Neural progenitor cell (in vitro differentiated cells): ENCODE results near the gene IL21R. TPM values are rescaled to one million over a fixed set of nuclear protein-coding genes. Genes with fewer than 3 reads are reported as not detected.

Experiments
- DNase-seq: peaks from one replicate; pipeline ENCODE4 v3.0.0-alpha.2; 2016; ENCODE audit warnings: low spot score
- H2AFZ ChIP-seq: fragments of 200-600 bp; sonication (generic); replicated peaks from 2 replicates; pipeline ENCODE4 v1.6.1; 2016; ENCODE audit warnings: antibody characterized with exemption
- H3F3A ChIP-seq: fragments of 200-600 bp; sonication (generic); 2 replicates; pipeline ENCODE4 v1.6.1; 2016; ENCODE audit warnings: antibody characterized with exemption, low read depth
- H3K27ac ChIP-seq: fragments of 200-600 bp; sonication (generic); 2 replicates; pipeline ENCODE4 v1.5.1; 2016; ENCODE audit warnings: mild to moderate bottlenecking
- H3K27me3 ChIP-seq: fragments of 200-600 bp; sonication (generic); 2 replicates; pipeline ENCODE4 v1.6.1; 2016; ENCODE audit warnings: mild to moderate bottlenecking, moderate library complexity
- H3K36me3 ChIP-seq: fragments of 200-600 bp; sonication (generic); 2 replicates; pipeline ENCODE4 v1.5.1; 2016
- H3K4me1 ChIP-seq: fragments of 200-600 bp; sonication (generic); 2 replicates; pipeline ENCODE4 v1.6.1; 2016; ENCODE audit warnings: mixed run types
- H3K4me2 ChIP-seq: fragments of 200-600 bp; sonication (generic); 2 replicates; pipeline ENCODE4 v1.6.1; 2016
- H3K4me3 ChIP-seq: fragments of 200-600 bp; sonication (generic); 2 replicates; pipeline ENCODE4 v1.5.1; 2016
- H3K79me2 ChIP-seq: fragments of 200-600 bp; sonication (generic); 2 replicates; pipeline ENCODE4 v1.6.1; 2016; ENCODE audit warnings: low read depth
- H3K9ac ChIP-seq: fragments of 200-600 bp; sonication (generic); 2 replicates; pipeline ENCODE4 v1.6.1; 2016
- H3K9me3 ChIP-seq: fragments of 200-600 bp; sonication (generic); 2 replicates; pipeline ENCODE4 v1.5.1; 2016; ENCODE audit warnings: low read depth
- H4K20me1 ChIP-seq: fragments of 200-600 bp; sonication (generic); 2 replicates; pipeline ENCODE4 v1.6.1; 2016; ENCODE audit warnings: low read depth
- H3K27ac Mint-ChIP-seq: 3 replicates; pipeline ENCODE4 v1.8.0; 2021; ENCODE audit warnings: mixed read lengths
- H3K27me3 Mint-ChIP-seq: 2 replicates; pipeline ENCODE4 v1.8.0; 2022; ENCODE audit warnings: low read depth, mild to moderate bottlenecking, inconsistent platforms, moderate library complexity, mixed read lengths; ENCODE audit not compliant: insufficient read depth
- H3K36me3 Mint-ChIP-seq: 3 replicates; pipeline ENCODE4 v1.8.0; 2021; ENCODE audit warnings: mixed read lengths
- H3K4me1 Mint-ChIP-seq: 3 replicates; pipeline ENCODE4 v1.8.0; 2021; ENCODE audit warnings: mixed read lengths
- H3K4me3 Mint-ChIP-seq: 3 replicates; pipeline ENCODE4 v1.8.0; 2021; ENCODE audit warnings: mild to moderate bottlenecking, moderate library complexity, mixed read lengths
- H3K9me3 Mint-ChIP-seq: 3 replicates; pipeline ENCODE4 v1.8.0; 2020; ENCODE audit warnings: mixed read lengths
- EZH2 ChIP-seq: fragments of 200-600 bp; sonication (generic); IDR thresholded peaks from 2 replicates; pipeline ENCODE4 v1.6.1; 2017; ENCODE audit warnings: antibody characterized with exemption, mild to moderate bottlenecking, moderate library complexity
- EZH2phosphoT487 ChIP-seq: fragments of 200-600 bp; sonication (generic); IDR thresholded peaks from 2 replicates; pipeline ENCODE4 v1.6.1; 2017; ENCODE audit warnings: antibody characterized with exemption
- total RNA-seq: library from RNA; depleted of rRNA; stranded (reverse); fragments of >200 nt; gene quantifications from 2 replicates; pipeline ENCODE4 v1.2.3, GENCODE V29; 2015; ENCODE audit warnings: low replicate concordance
- TF ChIP-seq, protein P1 (sequence below): fragments of 200-600 bp; sonication (generic); IDR thresholded peaks from 2 replicates; pipeline ENCODE4 v1.5.1; 2017; ENCODE audit warnings: antibody characterized with exemption, mild to moderate bottlenecking

The IL21R gene
- total RNA-seq, 1 donor from 2014 or later, result not detected

GRCh38 chr16:27489906-27490305, 87.9 kb downstream of the IL21R start:
- Mint-ChIP-seq H3K27me3 (peaks cover 2% of the 10 kb centered on the region), H3K9me3 (no peaks in the 10 kb centered on the region), H3K4me3 (no peak overlapping the region), H3K27ac (no peak overlapping the region), H3K4me1 (no peaks in the 10 kb centered on the region), H3K36me3 (peaks cover 45% of the 10 kb centered on the region)
- TF ChIP-seq, protein P1, sequence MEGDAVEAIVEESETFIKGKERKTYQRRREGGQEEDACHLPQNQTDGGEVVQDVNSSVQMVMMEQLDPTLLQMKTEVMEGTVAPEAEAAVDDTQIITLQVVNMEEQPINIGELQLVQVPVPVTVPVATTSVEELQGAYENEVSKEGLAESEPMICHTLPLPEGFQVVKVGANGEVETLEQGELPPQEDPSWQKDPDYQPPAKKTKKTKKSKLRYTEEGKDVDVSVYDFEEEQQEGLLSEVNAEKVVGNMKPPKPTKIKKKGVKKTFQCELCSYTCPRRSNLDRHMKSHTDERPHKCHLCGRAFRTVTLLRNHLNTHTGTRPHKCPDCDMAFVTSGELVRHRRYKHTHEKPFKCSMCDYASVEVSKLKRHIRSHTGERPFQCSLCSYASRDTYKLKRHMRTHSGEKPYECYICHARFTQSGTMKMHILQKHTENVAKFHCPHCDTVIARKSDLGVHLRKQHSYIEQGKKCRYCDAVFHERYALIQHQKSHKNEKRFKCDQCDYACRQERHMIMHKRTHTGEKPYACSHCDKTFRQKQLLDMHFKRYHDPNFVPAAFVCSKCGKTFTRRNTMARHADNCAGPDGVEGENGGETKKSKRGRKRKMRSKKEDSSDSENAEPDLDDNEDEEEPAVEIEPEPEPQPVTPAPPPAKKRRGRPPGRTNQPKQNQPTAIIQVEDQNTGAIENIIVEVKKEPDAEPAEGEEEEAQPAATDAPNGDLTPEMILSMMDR, result no peak
- TF ChIP-seq EZH2phosphoT487 (no peak), EZH2 (no peak)
- no peak overlapping the region for H3K9ac ChIP-seq
- H3K4me3 ChIP-seq, result no peak overlapping the region
- H3K36me3 ChIP-seq, result no peaks in the 10 kb centered on the region
- no peaks in the 10 kb centered on the region for H3K9me3 ChIP-seq
- H3F3A ChIP-seq, result no peaks in the 10 kb centered on the region
- H3K79me2 ChIP-seq, result no peaks in the 10 kb centered on the region
- no peak overlapping the region for H3K27ac ChIP-seq
- no peaks in the 10 kb centered on the region for H3K4me1 ChIP-seq
- H4K20me1 ChIP-seq, result no peaks in the 10 kb centered on the region
- no peaks in the 10 kb centered on the region for H3K27me3 ChIP-seq
- no peak overlapping the region for H2AFZ ChIP-seq
- no peak for DNase-seq
- H3K4me2 ChIP-seq, result no peak overlapping the region

- H3K4me1 ChIP-seq, result no peaks in the 10 kb centered on the region
- no peak overlapping the region for H3K27ac Mint-ChIP-seq
- H3K9ac ChIP-seq, result no peak overlapping the region
- H3K4me3 Mint-ChIP-seq, result no peak overlapping the region
- H3K36me3 Mint-ChIP-seq, result peaks cover 30% of the 10 kb centered on the region
- TF ChIP-seq EZH2, result no peak
- TF ChIP-seq EZH2phosphoT487, result no peak
- TF ChIP-seq, protein P1, result no peak
- H3K4me1 Mint-ChIP-seq, result no peaks in the 10 kb centered on the region
- no peaks in the 10 kb centered on the region for H3K9me3 ChIP-seq
- peaks cover 2% of the 10 kb centered on the region for H3K27me3 Mint-ChIP-seq
- H3K27me3 ChIP-seq, result no peaks in the 10 kb centered on the region
- H3K4me2 ChIP-seq, result no peak overlapping the region
- H3K36me3 ChIP-seq, result no peaks in the 10 kb centered on the region
- no peak overlapping the region for H3K4me3 ChIP-seq
- H3K27ac ChIP-seq, result no peak overlapping the region
- H3K9me3 Mint-ChIP-seq, result no peaks in the 10 kb centered on the region
- H2AFZ ChIP-seq, result no peak overlapping the region
- no peak for DNase-seq
- H4K20me1 ChIP-seq, result no peaks in the 10 kb centered on the region
- H3F3A ChIP-seq, result no peaks in the 10 kb centered on the region
- H3K79me2 ChIP-seq, result no peaks in the 10 kb centered on the region
Observed at GRCh38 chr16:27491894-27492587, 90.1 kb downstream of the IL21R start.

GRCh38 chr16:27492588-27492979, 90.6 kb downstream of the IL21R start:
- no peak for DNase-seq
- Histone ChIP-seq H3K79me2 (no peaks in the 10 kb centered on the region), H3K4me1 (no peaks in the 10 kb centered on the region), H3K9ac (no peak overlapping the region), H3F3A (no peaks in the 10 kb centered on the region), H3K9me3 (no peaks in the 10 kb centered on the region), H4K20me1 (no peaks in the 10 kb centered on the region), H3K4me3 (no peak overlapping the region), H3K36me3 (no peaks in the 10 kb centered on the region), H2AFZ (no peak overlapping the region), H3K4me2 (no peak overlapping the region), H3K27me3 (no peaks in the 10 kb centered on the region), H3K27ac (no peak overlapping the region)
- Mint-ChIP-seq H3K36me3 (peaks cover 29% of the 10 kb centered on the region), H3K27ac (no peak overlapping the region), H3K9me3 (no peaks in the 10 kb centered on the region), H3K27me3 (peaks cover 2% of the 10 kb centered on the region), H3K4me3 (no peak overlapping the region), H3K4me1 (no peaks in the 10 kb centered on the region)
- TF ChIP-seq, protein P1, result no peak
- TF ChIP-seq EZH2 (no peak), EZH2phosphoT487 (no peak)
